ENCODE data around the gene UBAC2.

GRCh38 chr13:99280166-99280565 lies 79.5 kb downstream of the UBAC2 start:
- TF ChIP-seq, protein P1, sequence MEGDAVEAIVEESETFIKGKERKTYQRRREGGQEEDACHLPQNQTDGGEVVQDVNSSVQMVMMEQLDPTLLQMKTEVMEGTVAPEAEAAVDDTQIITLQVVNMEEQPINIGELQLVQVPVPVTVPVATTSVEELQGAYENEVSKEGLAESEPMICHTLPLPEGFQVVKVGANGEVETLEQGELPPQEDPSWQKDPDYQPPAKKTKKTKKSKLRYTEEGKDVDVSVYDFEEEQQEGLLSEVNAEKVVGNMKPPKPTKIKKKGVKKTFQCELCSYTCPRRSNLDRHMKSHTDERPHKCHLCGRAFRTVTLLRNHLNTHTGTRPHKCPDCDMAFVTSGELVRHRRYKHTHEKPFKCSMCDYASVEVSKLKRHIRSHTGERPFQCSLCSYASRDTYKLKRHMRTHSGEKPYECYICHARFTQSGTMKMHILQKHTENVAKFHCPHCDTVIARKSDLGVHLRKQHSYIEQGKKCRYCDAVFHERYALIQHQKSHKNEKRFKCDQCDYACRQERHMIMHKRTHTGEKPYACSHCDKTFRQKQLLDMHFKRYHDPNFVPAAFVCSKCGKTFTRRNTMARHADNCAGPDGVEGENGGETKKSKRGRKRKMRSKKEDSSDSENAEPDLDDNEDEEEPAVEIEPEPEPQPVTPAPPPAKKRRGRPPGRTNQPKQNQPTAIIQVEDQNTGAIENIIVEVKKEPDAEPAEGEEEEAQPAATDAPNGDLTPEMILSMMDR (IDR thresholded peaks at IDR 0.05) = no peak
- TF ChIP-seq POLR2A (IDR thresholded peaks at IDR 0.05) = no peak

All from tibial nerve (tissue), 3 donors.